ENCODE results near the gene HPCAL1.

DNA sequence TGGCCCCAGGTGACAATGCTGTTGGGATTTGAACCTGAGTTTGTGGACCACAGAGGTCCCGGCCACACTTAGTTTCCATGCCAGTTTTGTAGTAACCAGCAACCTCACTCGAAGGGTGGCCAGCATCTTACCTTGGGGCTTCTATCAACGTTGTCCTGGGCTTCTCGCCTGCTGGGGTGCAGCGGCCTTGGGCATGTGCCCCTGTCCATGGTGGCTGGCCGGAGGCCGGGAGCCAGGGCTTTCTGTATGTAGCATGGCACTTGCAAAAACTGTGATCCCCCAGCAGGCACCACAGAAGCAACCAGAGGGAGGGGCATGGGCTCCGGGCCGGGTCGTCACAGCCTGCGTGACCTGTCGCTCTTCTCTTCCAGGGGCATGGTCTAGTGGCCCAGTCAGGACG lies 93.8 kb downstream of the HPCAL1 start:
- TF ChIP-seq SPI1 (IDR thresholded peaks at IDR 0.05; ENCODE audit: low read depth, low read length): no peak
- TF ChIP-seq TAF1 (IDR thresholded peaks at IDR 0.05; ENCODE audit: low read depth, low read length): no peak

Measured in GM12891 (cell line).